Right lobe of liver (tissue), 6 donors: ENCODE measurements around the gene EEFSEC. TPM values are rescaled to one million over a fixed set of nuclear protein-coding genes. Genes with fewer than 3 reads are reported as not detected.

ENCODE experiments used
- ATAC-seq, 4 donors: fragments of 200-7000 bp; cut with Tn5 transposase; one replicate each; pipeline ENCODE4 v1.9.1; 2020; ENCODE audit warnings: mild to moderate bottlenecking in 4 of 4, moderate library complexity in 4 of 4
- DNase-seq, 3 donors: peaks; one replicate each; pipeline ENCODE4 v3.0.0-alpha.2; 2020
- H3K27ac ChIP-seq, 3 donors: fragments of 200-600 bp; one replicate each; pipeline ENCODE4 v1.8.0; 2022
- H3K27me3 ChIP-seq, 2 donors: fragments of 200-600 bp; one replicate each; pipeline ENCODE4 v1.8.0; 2022
- H3K36me3 ChIP-seq, 4 donors: fragments of 200-600 bp; sonication (generic) in 1 of 4; one replicate each; pipeline versions ENCODE4 v1.5.1 to v1.8.0; 2017 to 2022; ENCODE audit warnings: control low read depth in 1 of 4
- H3K4me1 ChIP-seq, 4 donors: fragments of 200-600 bp; sonication (generic) in 1 of 4; one replicate each; pipeline versions ENCODE4 v1.5.1 to v1.8.0; 2017 to 2022; ENCODE audit warnings: control low read depth in 1 of 4
- H3K4me3 ChIP-seq, 3 donors: fragments of 200-600 bp; one replicate each; pipeline ENCODE4 v1.8.0; 2022
- H3K9me3 ChIP-seq, 4 donors: fragments of 200-600 bp; sonication (generic) in 1 of 4; one replicate each; pipeline versions ENCODE4 v1.5.1 to v1.8.0; 2017 to 2022; ENCODE audit warnings: control low read depth in 1 of 4
- CTCF ChIP-seq, 4 donors: fragments of 200-600 bp in 3 of 4; fragments of 450-650 bp in 1 of 4; IDR thresholded peaks; one replicate each; pipeline versions ENCODE4 v1.5.1 to v1.8.0; 2016 to 2022; ENCODE audit warnings: antibody characterized with exemption in 4 of 4, mild to moderate bottlenecking in 2 of 4
- POLR2A ChIP-seq: fragments of 450-650 bp; IDR thresholded peaks from one replicate; pipeline ENCODE4 v1.6.1; 2017; ENCODE audit warnings: antibody characterized with exemption, mild to moderate bottlenecking
- WGBS: methylation state at CpG from one replicate; pipeline ENCODE4 v1.1.6; 2018; ENCODE audit warnings: low coverage, low lambda C conversion rate; ENCODE audit not compliant: insufficient coverage; ENCODE audit errors: missing lambda C conversion rate; 5-methylcytosine and 5-hydroxymethylcytosine counted together
- intact Hi-C, 2 donors: fragments of 100-400 bp; cut with DNase I; formaldehyde crosslinking; loops; one replicate each; pipeline versions ENCODE4 v1.11.2 to v1.14.1; 2022
- total RNA-seq, 6 experiments: library from RNA; depleted of rRNA in 2 of 6; stranded (reverse); fragments of >200 nt in 2 of 6; fragmentation: NEBNext Ultra II Directional in 3 of 6; extraction: Animal tissue kit (Norgen Biotek cat#: 25700) in 3 of 6; gene quantifications; one replicate each; pipeline versions ENCODE4 v1.1.0 to v1.2.4, GENCODE V29; 2016 to 2023
- donor health status: DM: no; HTN: yes; CAD: no.
- donor health status: DM: no; HTN: no; CAD: no.
- donor health status: DM: no; HTN: no; CAD: no.
- donor health status: DM: no; HTN: yes; CAD: no.
- donor health status: DM: no; HTN: yes; CAD: no.

Gene EEFSEC
- total RNA-seq, 6 experiments from 2014 or later: 10.1 to 24.0 (median 13.4) TPM

- H3K27ac ChIP-seq: no peak overlapping the region
- no peak overlapping the region for H3K4me3 ChIP-seq
- no peak for TF ChIP-seq CTCF (IDR thresholded peaks at IDR 0.05)
- TF ChIP-seq POLR2A: no peak
- DNase-seq (no peak), ATAC-seq (no peak)
- H3K27me3 ChIP-seq: no peaks in the 10 kb centered on the region
- H3K4me1 ChIP-seq: no peaks in the 10 kb centered on the region
- no peaks in the 10 kb centered on the region for H3K9me3 ChIP-seq
- intact Hi-C loops: no loop called here
- 94% methylated on average over 8 of the region's 8 CpGs for WGBS
- H3K36me3 ChIP-seq: no peaks in the 10 kb centered on the region
Observed at GRCh38 chr3:128309026-128309425, 155.7 kb downstream of the EEFSEC start.

- ATAC-seq (no peak), DNase-seq (no peak)
- H3K4me1 ChIP-seq: no peaks in the 10 kb centered on the region
- H3K4me3 ChIP-seq: no peak overlapping the region
- H3K9me3 ChIP-seq: no peaks in the 10 kb centered on the region
- H3K27ac ChIP-seq: no peak overlapping the region
- intact Hi-C loops: no loop called here
- H3K36me3 ChIP-seq: no peaks in the 10 kb centered on the region
- TF ChIP-seq CTCF (IDR thresholded peaks at IDR 0.05): no peak
- no peak for TF ChIP-seq POLR2A
- WGBS: 86% methylated on average over 2 of the region's 4 CpGs
- no peaks in the 10 kb centered on the region for H3K27me3 ChIP-seq
Observed at GRCh38 chr3:128310286-128311058, 157.2 kb downstream of the EEFSEC start.

- Histone ChIP-seq H3K27me3 (no peaks in the 10 kb centered on the region), H3K4me1 (no peaks in the 10 kb centered on the region), H3K36me3 (no peaks in the 10 kb centered on the region), H3K9me3 (no peaks in the 10 kb centered on the region), H3K4me3 (no peak overlapping the region), H3K27ac (no peak overlapping the region)
- intact Hi-C loops: no loop called here
- 80% methylated on average over 1 of the region's 5 CpGs for WGBS
- DNase-seq (no peak), ATAC-seq (no peak)
- no peak for TF ChIP-seq CTCF (IDR thresholded peaks at IDR 0.05)
- TF ChIP-seq POLR2A: no peak
Observed at GRCh38 chr3:128311441-128311844, 158.2 kb downstream of the EEFSEC start.

GRCh38 chr3:128312271-128312670 is 159.0 kb downstream of the EEFSEC start:
- H3K9me3 ChIP-seq: no peaks in the 10 kb centered on the region
- no peaks in the 10 kb centered on the region for H3K4me1 ChIP-seq
- 90% methylated on average over 2 of the region's 10 CpGs for WGBS
- no peak overlapping the region for H3K4me3 ChIP-seq
- no peak overlapping the region for H3K27ac ChIP-seq
- intact Hi-C loops: no loop called here
- TF ChIP-seq POLR2A (no peak), CTCF (IDR thresholded peaks at IDR 0.05) (no peak)
- H3K36me3 ChIP-seq: no peaks in the 10 kb centered on the region
- no peaks in the 10 kb centered on the region for H3K27me3 ChIP-seq
- ATAC-seq (no peak), DNase-seq (no peak)
